Mesendoderm (in vitro differentiated cells): ENCODE measurements around the gene MEFV.

Source experiments
- DNase-seq: peaks from one replicate; pipeline ENCODE4 v3.0.0; 2013
- H2AK5ac ChIP-seq: 2 replicates; pipeline ENCODE4 v1.6.1; 2013; ENCODE audit warnings: low read length, inconsistent platforms
- H2BK120ac ChIP-seq: 2 replicates; pipeline ENCODE4 v1.6.1; 2013; ENCODE audit warnings: low read depth, mild to moderate bottlenecking, low read length, moderate library complexity, mixed read lengths
- H2BK15ac ChIP-seq: replicated peaks from 2 replicates; pipeline ENCODE4 v1.6.1; 2013; ENCODE audit warnings: low read depth, mild to moderate bottlenecking, moderate library complexity
- H2BK5ac ChIP-seq: 2 replicates; pipeline ENCODE4 v1.6.1; 2013; ENCODE audit warnings: low read length, inconsistent platforms
- H3K18ac ChIP-seq: 2 replicates; pipeline ENCODE4 v1.6.1; 2013; ENCODE audit warnings: mild to moderate bottlenecking, low read length, mixed read lengths
- H3K23ac ChIP-seq: one replicate; pipeline ENCODE4 v1.6.1; 2013; ENCODE audit warnings: low read length
- H3K27ac ChIP-seq: 2 replicates; pipeline ENCODE4 v1.5.1; 2013; ENCODE audit warnings: low read depth, mild to moderate bottlenecking, inconsistent platforms, low read length, moderate library complexity
- H3K27me3 ChIP-seq: 2 replicates; pipeline ENCODE4 v1.6.1; 2013; ENCODE audit warnings: low read length, control low read depth, mild to moderate bottlenecking, inconsistent platforms; ENCODE audit not compliant: insufficient read depth, poor library complexity
- H3K36me3 ChIP-seq: 2 replicates; pipeline ENCODE4 v1.6.1; 2013; ENCODE audit warnings: low read length, inconsistent platforms; ENCODE audit not compliant: control insufficient read depth, insufficient read depth
- H3K4ac ChIP-seq: one replicate; pipeline ENCODE4 v1.6.1; 2013; ENCODE audit warnings: low read depth, mild to moderate bottlenecking, low read length, moderate library complexity
- H3K4me1 ChIP-seq: 2 replicates; pipeline ENCODE4 v1.6.1; 2013; ENCODE audit warnings: low read depth, low read length, inconsistent platforms; ENCODE audit not compliant: control insufficient read depth
- H3K4me2 ChIP-seq: 2 replicates; pipeline ENCODE4 v1.6.1; 2013; ENCODE audit warnings: low read length
- H3K4me3 ChIP-seq: 2 replicates; pipeline ENCODE4 v1.5.1; 2013; ENCODE audit warnings: mild to moderate bottlenecking, low read length
- H3K56ac ChIP-seq: one replicate; pipeline ENCODE4 v1.6.1; 2013; ENCODE audit warnings: low read length
- H3K79me1 ChIP-seq: 2 replicates; pipeline ENCODE4 v1.6.1; 2013; ENCODE audit warnings: low read length, inconsistent platforms
- H3K79me2 ChIP-seq: 2 replicates; pipeline ENCODE4 v1.6.1; 2013; ENCODE audit warnings: mild to moderate bottlenecking, low read length; ENCODE audit not compliant: control insufficient read depth, insufficient read depth
- H3K9ac ChIP-seq: 2 replicates; pipeline ENCODE4 v1.6.1; 2013; ENCODE audit warnings: low read length, inconsistent platforms
- H4K5ac ChIP-seq: one replicate; pipeline ENCODE4 v1.6.1; 2013; ENCODE audit warnings: low read length
- H4K8ac ChIP-seq: one replicate; pipeline ENCODE4 v1.6.1; 2013; ENCODE audit warnings: low read depth, mild to moderate bottlenecking, control low read depth, low read length, moderate library complexity
- WGBS: extraction: QIAGEN DNeasy Blood & Tissue Kit; methylation state at CpG from one replicate; pipeline ENCODE4 v1.1.7; 2013; ENCODE audit warnings: low lambda C conversion rate, missing lambda C conversion rate; ENCODE audit not compliant: insufficient coverage; ENCODE audit errors: extremely low coverage; 5-methylcytosine and 5-hydroxymethylcytosine counted together

MEFV gene

DNA sequence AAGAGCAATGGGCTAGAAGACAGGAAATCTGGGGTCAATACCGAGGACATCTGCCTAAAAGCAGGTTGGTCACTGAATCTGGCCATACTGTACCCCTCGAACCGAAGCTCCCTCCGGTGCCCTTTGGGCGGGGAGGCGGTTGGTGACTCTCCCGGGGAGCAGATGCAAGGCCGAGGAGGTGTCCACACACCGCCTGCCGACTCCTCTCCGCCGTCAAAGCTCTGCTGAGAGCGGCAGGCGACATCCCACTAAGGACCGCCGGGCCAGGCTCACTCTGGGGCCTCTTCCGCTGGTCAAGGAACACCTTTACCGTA is 21.9 kb downstream of the MEFV start:
- Histone ChIP-seq H3K4me2 (peak overlapping the region; percentile 95), H3K56ac (peak overlapping the region; percentile 95), H3K27ac (no peak overlapping the region), H3K18ac (peak overlapping the region; percentile 28), H3K9ac (peak overlapping the region; percentile 93), H3K79me1 (peaks cover 2% of the 10 kb centered on the region), H2BK15ac (no peak overlapping the region), H2BK5ac (no peak overlapping the region), H4K5ac (no peak overlapping the region), H3K4ac (no peak overlapping the region), H3K36me3 (no peaks in the 10 kb centered on the region), H3K23ac (peak overlapping the region; percentile 85), H3K4me3 (peak overlapping the region; percentile 91), H3K27me3 (no peaks in the 10 kb centered on the region), H2BK120ac (no peak overlapping the region), H3K4me1 (no peaks in the 10 kb centered on the region), H3K79me2 (no peaks in the 10 kb centered on the region), H2AK5ac (no peak overlapping the region), H4K8ac (no peak overlapping the region)
- WGBS, result no CpG with 5 or more reads among the region's 18 CpGs
- DNase-seq, result no peak

DNA sequence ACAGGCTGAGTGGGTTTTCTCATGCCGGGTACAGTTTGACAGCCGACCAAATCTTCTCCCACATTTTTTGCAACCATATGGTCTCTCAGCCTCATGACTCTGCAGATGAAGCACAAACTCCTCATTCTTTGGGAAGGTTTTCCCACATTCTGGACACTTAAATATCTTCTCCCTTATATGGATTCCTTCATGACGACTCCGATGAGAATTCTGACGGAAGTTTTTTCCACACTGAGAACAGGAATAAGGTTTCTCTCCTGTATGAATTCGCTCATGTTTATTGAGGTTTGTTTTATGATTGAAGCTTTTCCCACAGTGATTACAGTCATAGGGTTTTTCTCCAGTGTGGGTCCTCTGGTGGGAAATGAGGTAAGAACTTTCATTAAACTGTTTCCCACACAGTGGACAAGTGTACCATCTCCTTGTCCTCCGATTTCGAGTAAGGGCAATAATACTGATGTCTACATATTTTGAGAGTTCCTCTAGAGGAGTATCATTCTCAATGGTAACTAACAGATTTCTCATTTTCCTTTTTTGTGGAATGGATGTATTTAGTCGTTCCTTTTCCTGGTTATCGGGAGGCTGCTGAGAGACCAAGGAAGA is 32.4 kb downstream of the MEFV start:
- Histone ChIP-seq H3K27ac (no peak overlapping the region), H3K18ac (no peak overlapping the region), H3K4me3 (peak overlapping the region; percentile 21), H3K4me1 (no peaks in the 10 kb centered on the region), H3K23ac (no peak overlapping the region), H3K4me2 (no peak overlapping the region), H3K79me1 (no peaks in the 10 kb centered on the region), H3K4ac (no peak overlapping the region), H2AK5ac (no peak overlapping the region), H3K79me2 (no peaks in the 10 kb centered on the region), H2BK15ac (no peak overlapping the region), H2BK120ac (no peak overlapping the region), H3K27me3 (no peaks in the 10 kb centered on the region), H3K9ac (no peak overlapping the region), H4K5ac (no peak overlapping the region), H4K8ac (no peak overlapping the region), H3K56ac (no peak overlapping the region), H2BK5ac (no peak overlapping the region), H3K36me3 (peaks cover 3% of the 10 kb centered on the region)
- DNase-seq, result peak; percentile 25
- WGBS, result no CpG with 5 or more reads among the region's 10 CpGs

DNA sequence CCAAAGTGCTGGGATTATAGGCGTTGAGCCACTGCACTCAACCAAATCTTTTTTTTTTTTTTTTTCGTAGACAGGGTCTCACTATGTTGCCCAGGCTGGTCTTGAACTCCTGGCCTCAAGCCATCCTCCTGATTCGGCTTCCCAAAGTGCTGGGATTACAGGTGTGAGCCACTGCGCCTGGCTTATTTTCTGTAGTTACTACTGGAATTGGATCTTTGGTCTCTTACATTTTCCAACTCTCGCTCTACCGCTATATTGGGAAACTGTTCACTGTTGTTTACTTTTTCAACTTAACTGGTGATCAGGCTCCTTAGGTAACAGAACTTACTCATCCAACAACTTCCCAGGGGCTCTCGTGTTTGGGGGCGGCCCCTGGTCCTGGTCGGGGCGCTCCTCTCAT is 35.6 kb downstream of the MEFV start:
- H3K23ac ChIP-seq, result no peak overlapping the region
- H3K9ac ChIP-seq, result no peak overlapping the region
- no peak overlapping the region for H4K8ac ChIP-seq
- no peaks in the 10 kb centered on the region for H3K79me1 ChIP-seq
- H2AK5ac ChIP-seq, result no peak overlapping the region
- H3K27ac ChIP-seq, result no peak overlapping the region
- no peak overlapping the region for H2BK15ac ChIP-seq
- DNase-seq, result no peak
- H3K79me2 ChIP-seq, result no peaks in the 10 kb centered on the region
- H3K56ac ChIP-seq, result no peak overlapping the region
- no peak overlapping the region for H2BK5ac ChIP-seq
- H3K4me1 ChIP-seq, result no peaks in the 10 kb centered on the region
- H3K4ac ChIP-seq, result no peak overlapping the region
- no peak overlapping the region for H3K4me3 ChIP-seq
- no peak overlapping the region for H2BK120ac ChIP-seq
- H3K4me2 ChIP-seq, result no peak overlapping the region
- H3K18ac ChIP-seq, result no peak overlapping the region
- H3K27me3 ChIP-seq, result no peaks in the 10 kb centered on the region
- H4K5ac ChIP-seq, result no peak overlapping the region
- peaks cover 3% of the 10 kb centered on the region for H3K36me3 ChIP-seq
- no CpG with 5 or more reads among the region's 10 CpGs for WGBS

DNA sequence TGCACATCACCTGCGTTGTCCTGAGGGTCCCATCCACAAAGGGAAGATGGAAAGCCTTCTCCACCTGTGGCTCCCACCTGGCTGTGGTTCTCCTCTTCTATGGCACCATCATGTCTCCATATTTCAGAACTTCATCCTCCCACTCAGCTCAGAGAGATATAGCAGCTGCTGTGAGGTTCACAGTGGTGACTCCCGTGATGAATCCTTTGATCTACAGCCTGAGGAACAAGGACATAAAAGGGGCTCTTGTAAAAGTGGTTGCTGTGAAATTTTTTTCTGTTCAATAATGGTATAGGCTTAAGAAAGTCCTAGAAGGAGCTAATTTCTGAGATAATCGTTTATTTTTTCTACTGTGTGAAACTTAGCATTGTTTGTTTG is 40.2 kb downstream of the MEFV start:
- H3K27ac ChIP-seq, result no peak overlapping the region
- WGBS, result no CpG with 5 or more reads among the region's 3 CpGs
- H2BK15ac ChIP-seq, result no peak overlapping the region
- no peak overlapping the region for H4K8ac ChIP-seq
- no peak overlapping the region for H2AK5ac ChIP-seq
- no peaks in the 10 kb centered on the region for H3K27me3 ChIP-seq
- no peak overlapping the region for H3K56ac ChIP-seq
- no peak overlapping the region for H3K9ac ChIP-seq
- DNase-seq, result no peak
- H2BK120ac ChIP-seq, result no peak overlapping the region
- no peak overlapping the region for H3K23ac ChIP-seq
- no peak overlapping the region for H3K4ac ChIP-seq
- H2BK5ac ChIP-seq, result no peak overlapping the region
- no peaks in the 10 kb centered on the region for H3K36me3 ChIP-seq
- no peak overlapping the region for H3K4me2 ChIP-seq
- H3K79me1 ChIP-seq, result no peaks in the 10 kb centered on the region
- no peaks in the 10 kb centered on the region for H3K4me1 ChIP-seq
- H3K4me3 ChIP-seq, result no peak overlapping the region
- no peaks in the 10 kb centered on the region for H3K79me2 ChIP-seq
- no peak overlapping the region for H4K5ac ChIP-seq
- no peak overlapping the region for H3K18ac ChIP-seq

DNA sequence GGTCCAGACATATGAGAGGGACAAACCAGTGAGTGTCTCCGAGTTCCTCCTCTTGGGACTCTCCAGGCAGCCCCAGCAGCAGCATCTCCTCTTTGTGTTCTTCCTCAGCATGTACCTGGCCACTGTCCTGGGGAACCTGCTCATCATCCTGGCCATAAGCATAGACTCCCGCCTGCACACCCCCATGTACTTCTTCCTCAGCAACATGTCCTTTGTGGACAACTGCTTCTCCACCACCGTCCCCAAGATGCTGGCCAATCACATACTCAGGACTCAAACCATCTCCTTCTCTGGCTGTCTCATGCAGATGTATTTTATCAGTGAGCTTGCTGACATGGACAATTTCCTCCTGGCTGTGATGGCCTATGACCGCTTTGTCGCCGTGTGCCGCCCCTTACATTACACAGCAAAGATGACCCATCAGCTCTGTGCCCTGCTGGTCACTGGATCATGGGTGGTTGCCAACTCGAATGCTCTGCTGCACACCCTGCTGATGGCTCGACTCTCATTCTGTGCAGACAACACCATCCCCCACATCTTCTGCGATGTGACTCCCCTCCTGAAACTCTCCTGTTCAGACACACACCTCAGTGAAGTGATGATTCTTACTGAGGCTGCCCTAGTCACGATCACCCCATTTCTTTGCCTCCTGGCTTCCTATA is 40.7 kb downstream of the MEFV start:
- Histone ChIP-seq H3K4me3 (no peak overlapping the region), H3K56ac (no peak overlapping the region), H3K4me1 (no peaks in the 10 kb centered on the region), H2BK120ac (no peak overlapping the region), H3K4me2 (no peak overlapping the region), H3K4ac (no peak overlapping the region), H2BK15ac (no peak overlapping the region), H3K9ac (no peak overlapping the region), H4K8ac (no peak overlapping the region), H3K27ac (no peak overlapping the region), H3K18ac (no peak overlapping the region), H3K23ac (no peak overlapping the region), H2BK5ac (no peak overlapping the region), H4K5ac (no peak overlapping the region), H2AK5ac (no peak overlapping the region), H3K79me2 (no peaks in the 10 kb centered on the region), H3K79me1 (no peaks in the 10 kb centered on the region), H3K27me3 (no peaks in the 10 kb centered on the region), H3K36me3 (no peaks in the 10 kb centered on the region)
- no CpG with 5 or more reads among the region's 11 CpGs for WGBS
- no peak for DNase-seq
